Caco-2 (cell line): ENCODE data around the gene TIMP3. TPM values are rescaled to one million over a fixed set of nuclear protein-coding genes. Genes with fewer than 3 reads are reported as not detected.

Source experiments
- BruUV-seq: library from RNA; stranded (reverse); fragments of 400-500 nt; replicated peaks from 2 replicates; lab custom pipeline; 2021; lab: Mats Ljungman, UMichigan
- CTCF ChIA-PET: fragments of 300-600 bp; sonication (Branson Sonifier 250); formaldehyde crosslinking; loops from one replicate; lab custom pipeline; 2022; ENCODE audit warnings: antibody characterized with exemption; lab: Charles Lee
- POLR2A ChIA-PET: fragments of 300-600 bp; sonication (Branson Sonifier 250); formaldehyde crosslinking; loops from one replicate; lab custom pipeline; 2022; ENCODE audit warnings: antibody characterized with exemption; lab: Charles Lee
- DNase-seq, 2 experiments: peaks; one replicate each; pipeline versions ENCODE4 v3.0.0 to v3.0.0-alpha.2; 2020 to 2022
- H3K27me3 ChIP-seq: replicated peaks from 2 replicates; pipeline ENCODE4 v1.6.0; 2011; ENCODE audit warnings: low read length; ENCODE audit not compliant: control insufficient read depth, insufficient read depth
- H3K36me3 ChIP-seq: 2 replicates; pipeline ENCODE4 v1.5.1; 2011; ENCODE audit warnings: low read length; ENCODE audit not compliant: control insufficient read depth, insufficient read depth
- H3K4me1 ChIP-seq: fragments of 250-450 bp; sonication (Bioruptor Pico); 2 replicates; pipeline ENCODE4 v1.5.1; 2020; ENCODE audit warnings: mild to moderate bottlenecking
- H3K4me3 ChIP-seq: 2 replicates; pipeline ENCODE4 v1.5.1; 2011; ENCODE audit warnings: low read depth, mild to moderate bottlenecking, control low read depth, low read length
- H3K9me3 ChIP-seq: fragments of 250-450 bp; sonication (Bioruptor Pico); 2 replicates; pipeline ENCODE4 v1.5.1; 2020; ENCODE audit warnings: mild to moderate bottlenecking, moderate library complexity
- H3K27ac Mint-ChIP-seq: one replicate; pipeline ENCODE4 v1.8.0; 2022; ENCODE audit warnings: mixed read lengths; ENCODE audit not compliant: unreplicated experiment
- H3K27me3 Mint-ChIP-seq: one replicate; pipeline ENCODE4 v1.8.0; 2022; ENCODE audit warnings: mixed read lengths; ENCODE audit not compliant: insufficient read depth, unreplicated experiment
- H3K36me3 Mint-ChIP-seq: one replicate; pipeline ENCODE4 v1.8.0; 2022; ENCODE audit warnings: mild to moderate bottlenecking, mixed read lengths; ENCODE audit not compliant: insufficient read depth, unreplicated experiment
- H3K4me1 Mint-ChIP-seq: one replicate; pipeline ENCODE4 v1.8.0; 2022; ENCODE audit warnings: low read depth, mixed read lengths; ENCODE audit not compliant: unreplicated experiment
- H3K4me3 Mint-ChIP-seq: one replicate; pipeline ENCODE4 v1.8.0; 2022; ENCODE audit warnings: mild to moderate bottlenecking, moderate library complexity, mixed read lengths; ENCODE audit not compliant: unreplicated experiment
- H3K9me3 Mint-ChIP-seq: one replicate; pipeline ENCODE4 v1.8.0; 2022; ENCODE audit warnings: mixed read lengths; ENCODE audit not compliant: unreplicated experiment
- CTCF ChIP-seq, 2 experiments: fragments of 200-600 bp in 1 of 2; IDR thresholded peaks; 1 replicate in 1 of 2; 2 replicates in 1 of 2; pipeline versions ENCODE4 v1.5.1 to v1.8.0; 2011 to 2022; ENCODE audit warnings: antibody characterized with exemption in 1 of 2, control low read depth in 1 of 2, inconsistent platforms in 1 of 2, low read depth in 1 of 2, low read length in 1 of 2, mild to moderate bottlenecking in 1 of 2, moderate library complexity in 1 of 2; ENCODE audit not compliant: insufficient read depth in 1 of 2, severe bottlenecking in 1 of 2, unreplicated experiment in 1 of 2
- intact Hi-C: fragments of 100-400 bp; cut with micrococcal nuclease; formaldehyde crosslinking; loops from one replicate; pipeline ENCODE4 v1.10.0; 2022; ENCODE audit not compliant: unreplicated experiment
- total RNA-seq: library from RNA; stranded (reverse); gene quantifications from 2 replicates; pipeline ENCODE4 v1.2.3, GENCODE V29; 2022

Gene TIMP3
- total RNA-seq, 1 experiment from 2014 or later: 86.4 TPM

- Histone ChIP-seq H3K4me3 (no peak overlapping the region), H3K4me1 (no peaks in the 10 kb centered on the region), H3K27me3 (no peaks in the 10 kb centered on the region), H3K9me3 (no peaks in the 10 kb centered on the region), H3K36me3 (no peaks in the 10 kb centered on the region)
- DNase-seq: no peak
- TF ChIP-seq CTCF (IDR thresholded peaks at IDR 0.05; ENCODE audit: insufficient read depth in 1 of 2, low read depth in 1 of 2, low read length in 1 of 2, severe bottlenecking in 1 of 2, unreplicated experiment in 1 of 2): no peak
- ChIA-PET CTCF (no interaction called here), POLR2A (no interaction called here)
- Mint-ChIP-seq H3K9me3 (no peaks in the 10 kb centered on the region), H3K27ac (no peak overlapping the region), H3K4me3 (no peak overlapping the region), H3K36me3 (peaks cover 8% of the 10 kb centered on the region), H3K27me3 (no peaks in the 10 kb centered on the region), H3K4me1 (no peaks in the 10 kb centered on the region)
- no TSS peak for BruUV-seq
- intact Hi-C loops: no loop called here
Observed at GRCh38 chr22:32839831-32840584, 38.5 kb downstream of the TIMP3 start.

DNA sequence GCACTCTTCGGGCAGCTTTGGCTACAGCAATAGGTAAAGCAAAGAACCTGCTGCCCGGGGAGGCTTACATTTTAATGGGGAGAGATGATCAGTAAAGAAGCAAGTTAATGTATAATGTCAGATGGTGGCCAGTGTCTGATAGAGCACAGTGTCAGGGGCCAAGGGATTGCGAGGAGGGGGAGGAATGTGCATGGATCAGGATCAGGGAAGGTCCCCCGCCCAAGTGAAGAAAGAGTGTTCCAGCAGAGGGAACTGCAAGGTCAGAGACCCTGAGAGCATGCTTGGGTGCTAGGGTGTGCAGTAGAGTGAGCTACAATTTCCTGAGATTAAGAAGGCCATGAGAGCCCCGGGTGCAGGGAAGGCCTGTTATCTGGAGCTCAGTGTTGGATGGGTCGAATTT, 39.7 kb downstream of the TIMP3 start:
- no peak for DNase-seq
- no peak for TF ChIP-seq CTCF (IDR thresholded peaks at IDR 0.05; ENCODE audit: insufficient read depth in 1 of 2, low read depth in 1 of 2, low read length in 1 of 2, severe bottlenecking in 1 of 2, unreplicated experiment in 1 of 2)
- Mint-ChIP-seq H3K4me3 (no peak overlapping the region), H3K27me3 (no peaks in the 10 kb centered on the region), H3K4me1 (no peaks in the 10 kb centered on the region), H3K27ac (no peak overlapping the region), H3K9me3 (no peaks in the 10 kb centered on the region), H3K36me3 (peaks cover 8% of the 10 kb centered on the region)
- H3K36me3 ChIP-seq: no peaks in the 10 kb centered on the region
- intact Hi-C loops: no loop called here
- H3K9me3 ChIP-seq: no peaks in the 10 kb centered on the region
- H3K4me1 ChIP-seq: no peaks in the 10 kb centered on the region
- no TSS peak for BruUV-seq
- CTCF ChIA-PET: no interaction called here
- no peaks in the 10 kb centered on the region for H3K27me3 ChIP-seq
- no peak overlapping the region for H3K4me3 ChIP-seq
- POLR2A ChIA-PET: no interaction called here

GRCh38 chr22:32842486-32842885, 41.0 kb downstream of the TIMP3 start:
- TF ChIP-seq CTCF (IDR thresholded peaks at IDR 0.05; ENCODE audit: insufficient read depth in 1 of 2, low read depth in 1 of 2, low read length in 1 of 2, severe bottlenecking in 1 of 2, unreplicated experiment in 1 of 2): no peak
- DNase-seq: no peak
- Mint-ChIP-seq H3K27ac (no peak overlapping the region), H3K9me3 (no peaks in the 10 kb centered on the region), H3K27me3 (no peaks in the 10 kb centered on the region), H3K36me3 (peaks cover 8% of the 10 kb centered on the region), H3K4me3 (no peak overlapping the region), H3K4me1 (no peaks in the 10 kb centered on the region)
- ChIA-PET CTCF (no interaction called here), POLR2A (no interaction called here)
- intact Hi-C loops: no loop called here
- no TSS peak for BruUV-seq
- Histone ChIP-seq H3K9me3 (no peaks in the 10 kb centered on the region), H3K27me3 (no peaks in the 10 kb centered on the region), H3K36me3 (no peaks in the 10 kb centered on the region), H3K4me1 (no peaks in the 10 kb centered on the region), H3K4me3 (no peak overlapping the region)
